Measurements from ENCODE around the gene RBPMS2.

DNA sequence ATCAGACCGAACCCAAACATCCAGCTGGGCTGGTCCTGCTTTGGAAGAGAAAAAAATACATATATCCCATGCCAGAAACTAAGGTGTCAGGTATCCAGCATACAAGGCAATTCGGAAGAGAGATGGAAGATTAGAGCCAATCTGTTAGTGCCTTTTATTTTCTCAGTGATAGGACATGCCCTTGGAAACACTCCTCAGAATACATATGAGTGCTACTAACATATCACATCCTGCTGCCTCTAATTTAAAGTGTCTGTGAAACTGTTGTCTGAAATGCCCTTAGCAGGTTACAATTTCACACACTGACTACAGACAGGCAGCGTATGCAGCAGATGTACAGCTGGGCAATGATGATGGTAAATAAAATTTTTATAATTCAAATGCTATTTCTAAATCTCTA lies 78.9 kb downstream of the RBPMS2 start:
- TF ChIP-seq, protein P1, sequence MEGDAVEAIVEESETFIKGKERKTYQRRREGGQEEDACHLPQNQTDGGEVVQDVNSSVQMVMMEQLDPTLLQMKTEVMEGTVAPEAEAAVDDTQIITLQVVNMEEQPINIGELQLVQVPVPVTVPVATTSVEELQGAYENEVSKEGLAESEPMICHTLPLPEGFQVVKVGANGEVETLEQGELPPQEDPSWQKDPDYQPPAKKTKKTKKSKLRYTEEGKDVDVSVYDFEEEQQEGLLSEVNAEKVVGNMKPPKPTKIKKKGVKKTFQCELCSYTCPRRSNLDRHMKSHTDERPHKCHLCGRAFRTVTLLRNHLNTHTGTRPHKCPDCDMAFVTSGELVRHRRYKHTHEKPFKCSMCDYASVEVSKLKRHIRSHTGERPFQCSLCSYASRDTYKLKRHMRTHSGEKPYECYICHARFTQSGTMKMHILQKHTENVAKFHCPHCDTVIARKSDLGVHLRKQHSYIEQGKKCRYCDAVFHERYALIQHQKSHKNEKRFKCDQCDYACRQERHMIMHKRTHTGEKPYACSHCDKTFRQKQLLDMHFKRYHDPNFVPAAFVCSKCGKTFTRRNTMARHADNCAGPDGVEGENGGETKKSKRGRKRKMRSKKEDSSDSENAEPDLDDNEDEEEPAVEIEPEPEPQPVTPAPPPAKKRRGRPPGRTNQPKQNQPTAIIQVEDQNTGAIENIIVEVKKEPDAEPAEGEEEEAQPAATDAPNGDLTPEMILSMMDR (IDR thresholded peaks at IDR 0.05): no peak
- no peak for TF ChIP-seq POLR2A (IDR thresholded peaks at IDR 0.05)
- no peak for TF ChIP-seq EP300 (IDR thresholded peaks at IDR 0.05)
